Epithelial cell of esophagus (primary cell): ENCODE results near the gene IRAG1.

ENCODE experiments used
- DNase-seq: peaks from one replicate; pipeline ENCODE4 v3.0.0; 2010; ENCODE audit warnings: low read depth
- H3K4me3 ChIP-seq: 2 replicates; pipeline ENCODE4 v1.5.1; 2011; ENCODE audit warnings: mild to moderate bottlenecking, low read length, control low read depth
- TF ChIP-seq, protein P1 (sequence below): IDR thresholded peaks from 2 replicates; pipeline ENCODE4 v1.5.1; 2011; ENCODE audit warnings: low read depth, mild to moderate bottlenecking, low read length, control low read depth, inconsistent platforms; ENCODE audit not compliant: insufficient read depth; ENCODE audit errors: missing control alignments

Gene IRAG1

DNA sequence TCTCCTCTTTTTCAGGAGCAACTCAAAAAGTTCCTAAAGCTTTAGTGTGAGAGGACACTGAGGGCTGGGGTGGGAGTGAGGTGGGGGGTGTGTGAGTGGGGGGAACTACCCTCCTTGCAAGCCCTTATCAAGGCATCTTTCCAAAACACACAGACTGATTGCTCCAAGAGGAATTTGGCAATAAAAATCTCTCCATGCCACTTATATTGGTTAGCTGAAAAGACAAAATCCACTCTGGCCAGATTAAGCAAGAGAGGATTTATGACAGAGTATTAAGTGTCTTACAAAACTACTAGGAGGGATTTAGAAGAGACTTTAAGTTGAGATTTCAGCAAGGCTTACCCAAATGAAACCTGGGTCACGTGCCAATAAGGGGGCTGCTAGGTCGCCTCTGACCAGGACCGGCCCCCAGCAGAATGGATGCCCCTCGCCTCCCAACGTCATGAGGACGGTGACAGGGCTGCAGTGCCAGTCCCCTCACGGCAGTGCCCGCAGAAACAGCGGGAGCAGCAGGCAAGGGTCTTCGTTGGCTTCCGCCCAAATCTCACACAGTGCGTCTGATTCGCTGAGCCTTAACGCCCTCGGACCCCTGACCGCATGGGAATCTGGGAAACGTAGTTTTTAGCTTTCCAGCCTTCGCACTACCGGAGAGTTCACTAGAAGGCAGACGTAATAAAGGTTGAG, 35.4 kb upstream of the IRAG1 start:
- DNase-seq: no peak
- no peak overlapping the region for H3K4me3 ChIP-seq
- TF ChIP-seq, protein P1, sequence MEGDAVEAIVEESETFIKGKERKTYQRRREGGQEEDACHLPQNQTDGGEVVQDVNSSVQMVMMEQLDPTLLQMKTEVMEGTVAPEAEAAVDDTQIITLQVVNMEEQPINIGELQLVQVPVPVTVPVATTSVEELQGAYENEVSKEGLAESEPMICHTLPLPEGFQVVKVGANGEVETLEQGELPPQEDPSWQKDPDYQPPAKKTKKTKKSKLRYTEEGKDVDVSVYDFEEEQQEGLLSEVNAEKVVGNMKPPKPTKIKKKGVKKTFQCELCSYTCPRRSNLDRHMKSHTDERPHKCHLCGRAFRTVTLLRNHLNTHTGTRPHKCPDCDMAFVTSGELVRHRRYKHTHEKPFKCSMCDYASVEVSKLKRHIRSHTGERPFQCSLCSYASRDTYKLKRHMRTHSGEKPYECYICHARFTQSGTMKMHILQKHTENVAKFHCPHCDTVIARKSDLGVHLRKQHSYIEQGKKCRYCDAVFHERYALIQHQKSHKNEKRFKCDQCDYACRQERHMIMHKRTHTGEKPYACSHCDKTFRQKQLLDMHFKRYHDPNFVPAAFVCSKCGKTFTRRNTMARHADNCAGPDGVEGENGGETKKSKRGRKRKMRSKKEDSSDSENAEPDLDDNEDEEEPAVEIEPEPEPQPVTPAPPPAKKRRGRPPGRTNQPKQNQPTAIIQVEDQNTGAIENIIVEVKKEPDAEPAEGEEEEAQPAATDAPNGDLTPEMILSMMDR: no peak

DNA sequence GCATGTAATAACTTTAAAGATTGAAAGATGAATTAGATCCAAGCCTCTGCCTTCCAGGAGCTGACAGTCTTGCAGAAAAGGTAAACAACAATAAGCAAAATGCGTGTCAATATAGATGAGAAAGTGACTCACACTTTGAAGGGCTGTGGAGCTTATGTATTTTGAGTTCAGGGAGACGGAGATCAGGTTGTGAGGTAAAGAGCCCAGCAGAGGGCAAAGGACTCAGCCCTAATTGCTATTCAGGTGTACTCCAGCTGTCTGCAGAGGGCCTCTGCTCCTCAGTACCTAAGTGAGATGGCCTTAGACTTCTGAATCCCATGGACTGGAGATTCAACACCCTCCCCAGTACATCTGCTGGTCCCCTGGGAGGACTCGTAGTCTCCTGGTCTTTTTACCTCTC, 34.6 kb upstream of the IRAG1 start:
- peak; percentile 4 for DNase-seq
- TF ChIP-seq, protein P1: no peak
- H3K4me3 ChIP-seq: no peak overlapping the region

DNA sequence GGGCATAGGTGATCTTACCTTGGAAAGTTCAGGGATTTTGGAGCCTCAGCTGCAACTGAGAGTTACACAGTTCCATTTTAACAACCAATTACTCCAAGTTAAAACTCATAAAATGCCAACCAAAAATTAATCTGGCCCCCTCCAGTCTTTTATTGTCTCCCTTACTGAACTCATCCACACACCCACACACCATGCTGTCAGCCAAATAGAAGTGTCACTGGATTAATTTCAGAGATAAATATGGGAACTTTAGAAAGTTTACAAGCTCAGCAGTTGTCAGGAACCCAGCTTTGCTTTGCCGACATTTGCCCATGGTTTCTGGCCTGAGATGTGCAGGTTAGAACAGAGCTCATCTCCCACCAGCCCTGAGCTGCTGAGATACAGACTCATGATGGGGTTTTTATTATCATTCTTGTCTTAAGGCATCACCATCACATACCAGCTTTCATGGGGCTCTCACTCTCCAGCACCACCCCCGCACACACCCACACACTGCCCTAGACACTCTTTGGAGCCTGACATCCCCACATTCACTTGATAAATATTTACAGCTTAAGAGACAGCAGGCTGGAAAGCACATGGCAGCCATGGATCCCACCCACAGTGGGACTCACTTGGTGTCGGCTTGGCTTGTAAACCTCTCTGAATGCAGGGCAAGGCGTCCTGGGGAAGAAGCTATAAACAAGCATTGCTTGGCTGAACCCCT, 33.7 kb upstream of the IRAG1 start:
- TF ChIP-seq, protein P1: no peak
- H3K4me3 ChIP-seq: no peak overlapping the region
- DNase-seq: no peak

DNA sequence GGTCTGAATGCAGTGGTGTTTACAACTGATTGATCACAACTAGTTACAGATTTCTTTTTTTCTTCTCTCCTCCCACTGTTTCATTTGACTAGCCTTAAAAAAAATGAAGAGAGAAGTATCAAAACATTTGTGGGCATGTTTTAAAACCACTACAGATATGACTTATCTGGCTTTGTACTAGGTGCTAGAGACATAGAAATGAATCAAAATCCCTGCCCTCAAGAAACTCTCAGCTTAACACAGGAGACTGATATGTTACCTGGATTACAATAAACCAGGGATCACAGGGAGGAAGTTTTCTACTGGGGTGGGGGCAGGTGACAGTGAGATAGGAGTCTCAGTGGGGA, 32.3 kb upstream of the IRAG1 start:
- TF ChIP-seq, protein P1: no peak
- no peak overlapping the region for H3K4me3 ChIP-seq
- DNase-seq: no peak

DNA sequence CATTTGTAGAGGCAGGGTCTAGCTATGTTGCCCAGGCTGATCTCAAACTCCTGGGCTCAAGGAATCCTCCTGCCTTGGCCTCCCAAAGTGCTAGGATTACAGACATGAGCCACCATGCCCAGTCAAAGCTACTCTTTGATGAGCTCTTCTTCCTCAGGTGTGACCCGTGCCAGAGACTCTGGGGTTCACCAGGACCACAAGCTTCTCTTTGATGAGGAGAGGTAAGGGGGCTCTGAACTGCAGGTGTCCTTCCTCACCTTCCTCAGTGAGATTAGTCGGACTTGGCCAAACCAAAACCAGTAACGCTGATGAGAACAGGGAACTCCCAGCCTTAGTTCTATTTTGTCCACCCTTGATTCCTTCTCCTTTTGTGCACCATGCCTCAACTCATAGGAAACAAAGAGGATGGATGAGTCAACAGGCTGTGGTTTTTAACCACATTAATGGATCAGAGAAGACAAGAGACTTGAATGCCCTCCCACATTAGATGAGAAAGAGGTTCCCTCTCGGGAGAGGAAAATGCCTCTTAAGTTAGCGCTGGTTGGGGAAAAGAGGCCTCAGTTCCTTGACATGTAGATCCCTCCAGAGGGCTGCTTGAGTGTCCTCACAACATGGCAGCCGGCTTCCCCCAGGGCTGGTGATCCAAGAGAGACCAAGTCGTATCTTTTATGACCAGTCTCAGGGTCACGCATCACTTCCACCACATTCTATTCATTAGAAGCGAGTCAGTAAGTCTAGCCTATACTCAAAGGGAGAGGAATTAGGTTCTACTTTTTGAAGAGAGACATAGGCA, 31.8 kb upstream of the IRAG1 start:
- TF ChIP-seq, protein P1: no peak
- H3K4me3 ChIP-seq: no peak overlapping the region
- DNase-seq: peak; percentile 88

DNA sequence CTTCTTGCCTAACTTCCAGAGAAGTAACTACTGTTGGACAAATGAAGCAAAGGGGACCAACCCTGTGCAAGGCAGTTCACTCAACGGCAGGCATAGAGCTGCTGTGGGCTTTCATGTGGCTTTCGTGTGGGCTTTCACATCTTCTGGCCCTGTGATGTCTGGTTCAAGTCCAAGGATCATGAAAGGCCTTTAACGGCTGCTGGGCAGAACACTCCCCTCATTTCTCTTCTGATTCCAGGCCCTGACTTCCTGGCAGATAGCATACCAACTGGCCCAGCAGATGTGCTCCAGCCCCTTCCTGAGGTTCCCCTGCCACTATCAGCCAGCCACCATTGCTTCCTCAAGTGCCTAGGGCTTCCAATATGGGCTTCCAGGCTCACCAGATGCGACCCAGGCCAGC, 28.8 kb upstream of the IRAG1 start:
- no peak for DNase-seq
- TF ChIP-seq, protein P1: no peak
- no peak overlapping the region for H3K4me3 ChIP-seq
